GM19025 (cell line): Measurements from ENCODE around the gene INPP4A.
A peak's percentile ranks its signal among the peaks of the same experiment; 100 is the strongest.
"Not testable (repeated sequence)": the region's sequence is repeated elsewhere in the genome, so short reads cannot be mapped to it uniquely, and the experiment has no call there.

Experiments used
- ATAC-seq: cut with Tn5 transposase; IDR thresholded peaks from one replicate; pipeline ENCODE4 v1.9.1; 2021; ENCODE audit warnings: mild to moderate bottlenecking, low read depth, moderate library complexity; ENCODE audit not compliant: unreplicated experiment

INPP4A gene

GRCh38 chr2:98435670-98436069, 9.0 kb upstream of the INPP4A start:
- not testable (repeated sequence) for ATAC-seq

GRCh38 chr2:98436734-98437133, 7.9 kb upstream of the INPP4A start:
- no peak for ATAC-seq

- ATAC-seq = no peak
Measured at GRCh38 chr2:98438190-98439133, 6.2 kb upstream of the INPP4A start.

GRCh38 chr2:98441706-98442450, 2.8 kb upstream of the INPP4A start:
- ATAC-seq = no peak

GRCh38 chr2:98442488-98442887, 2.2 kb upstream of the INPP4A start:
- ATAC-seq = no peak

GRCh38 chr2:98445177-98445682, 572 bp downstream of the INPP4A start:
- peak; percentile 28 for ATAC-seq

- ATAC-seq = no peak
Measured at GRCh38 chr2:98445683-98446581, 1.3 kb downstream of the INPP4A start.

- ATAC-seq = no peak
Measured at GRCh38 chr2:98446850-98447249, 2.2 kb downstream of the INPP4A start.

GRCh38 chr2:98448441-98449145, 3.9 kb downstream of the INPP4A start:
- no peak for ATAC-seq

- ATAC-seq = no peak
Measured at GRCh38 chr2:98452396-98453027, 7.9 kb downstream of the INPP4A start.

- ATAC-seq = no peak
Measured at GRCh38 chr2:98453083-98453482, 8.4 kb downstream of the INPP4A start.

- no peak for ATAC-seq
Measured at GRCh38 chr2:98453531-98453930, 8.9 kb downstream of the INPP4A start.

- no peak for ATAC-seq
Measured at GRCh38 chr2:98454073-98454472, 9.4 kb downstream of the INPP4A start.

- no peak for ATAC-seq
Measured at GRCh38 chr2:98454500-98455235, 10.0 kb downstream of the INPP4A start.

GRCh38 chr2:98455494-98455976, 10.9 kb downstream of the INPP4A start:
- peak; percentile 43 for ATAC-seq

GRCh38 chr2:98457045-98457696, 12.5 kb downstream of the INPP4A start:
- no peak for ATAC-seq

GRCh38 chr2:98458207-98458606, 13.5 kb downstream of the INPP4A start:
- ATAC-seq = no peak
